ENCODE measurements around the gene ECEL1.

DNA sequence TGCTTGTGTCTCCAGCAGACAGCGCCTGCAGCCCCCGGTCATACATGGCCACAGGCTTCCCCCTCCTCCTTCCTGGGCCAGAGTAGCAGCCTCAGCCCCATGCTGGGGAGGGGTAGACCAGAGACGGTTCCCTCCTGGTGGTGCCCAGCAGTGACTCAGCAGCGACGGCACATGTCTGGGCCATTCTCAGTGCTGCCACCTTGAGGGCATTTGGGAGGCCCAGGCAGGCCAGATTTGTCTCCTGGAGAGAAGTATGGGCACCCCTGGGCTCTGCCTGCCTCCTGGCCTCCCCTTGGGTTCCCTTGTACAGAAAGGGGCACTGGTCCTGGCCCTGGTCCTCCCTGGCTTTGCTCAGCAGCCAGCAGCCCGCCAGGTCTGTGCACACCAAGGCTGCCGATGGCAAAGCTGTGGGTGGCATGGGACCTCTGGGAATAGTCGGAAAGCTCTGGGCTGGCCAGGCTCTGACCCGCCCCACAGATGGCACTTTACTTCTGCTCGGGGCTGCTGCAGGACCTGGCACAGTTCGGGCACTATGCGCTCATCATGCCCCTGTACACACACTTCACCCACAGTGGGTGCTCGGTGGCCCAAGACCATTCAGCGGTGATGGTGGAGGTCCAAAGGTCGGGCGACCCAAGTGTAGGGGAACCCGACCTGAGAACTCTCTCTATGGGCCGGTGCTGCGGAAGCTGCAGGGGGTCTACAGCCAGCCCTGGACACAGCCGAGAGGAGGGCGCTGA, 43.1 kb downstream of the ECEL1 start:
- TF ChIP-seq, protein P1, sequence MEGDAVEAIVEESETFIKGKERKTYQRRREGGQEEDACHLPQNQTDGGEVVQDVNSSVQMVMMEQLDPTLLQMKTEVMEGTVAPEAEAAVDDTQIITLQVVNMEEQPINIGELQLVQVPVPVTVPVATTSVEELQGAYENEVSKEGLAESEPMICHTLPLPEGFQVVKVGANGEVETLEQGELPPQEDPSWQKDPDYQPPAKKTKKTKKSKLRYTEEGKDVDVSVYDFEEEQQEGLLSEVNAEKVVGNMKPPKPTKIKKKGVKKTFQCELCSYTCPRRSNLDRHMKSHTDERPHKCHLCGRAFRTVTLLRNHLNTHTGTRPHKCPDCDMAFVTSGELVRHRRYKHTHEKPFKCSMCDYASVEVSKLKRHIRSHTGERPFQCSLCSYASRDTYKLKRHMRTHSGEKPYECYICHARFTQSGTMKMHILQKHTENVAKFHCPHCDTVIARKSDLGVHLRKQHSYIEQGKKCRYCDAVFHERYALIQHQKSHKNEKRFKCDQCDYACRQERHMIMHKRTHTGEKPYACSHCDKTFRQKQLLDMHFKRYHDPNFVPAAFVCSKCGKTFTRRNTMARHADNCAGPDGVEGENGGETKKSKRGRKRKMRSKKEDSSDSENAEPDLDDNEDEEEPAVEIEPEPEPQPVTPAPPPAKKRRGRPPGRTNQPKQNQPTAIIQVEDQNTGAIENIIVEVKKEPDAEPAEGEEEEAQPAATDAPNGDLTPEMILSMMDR (IDR thresholded peaks at IDR 0.05), result peak; percentile 62
- TF ChIP-seq EZH2 (IDR thresholded peaks at IDR 0.05; ENCODE audit: borderline replicate concordance, insufficient read depth, low read depth, low read length, poor library complexity, severe bottlenecking), result no peak

Data from B cell (primary cell).